Liver (tissue), 9 donors: Measurements from ENCODE around the gene LYVE1. TPM values are rescaled to one million over a fixed set of nuclear protein-coding genes. Genes with fewer than 3 reads are reported as not detected.

Experiments used
- DNase-seq: peaks from one replicate; pipeline ENCODE4 v3.0.0-alpha.2; 2017; ENCODE audit warnings: low spot score
- H3K27ac ChIP-seq, 2 donors: one replicate each; pipeline ENCODE4 v1.7.0; 2013; ENCODE audit warnings: inconsistent platforms in 2 of 2, low read length in 2 of 2, control low read depth in 1 of 2, low read depth in 1 of 2, mild to moderate bottlenecking in 1 of 2
- H3K27me3 ChIP-seq, 4 donors: one replicate each; pipeline versions ENCODE4 v1.6.1 to v1.7.0; 2013; ENCODE audit warnings: low read length in 3 of 4, inconsistent platforms in 1 of 4, mild to moderate bottlenecking in 1 of 4, moderate library complexity in 1 of 4; ENCODE audit not compliant: control insufficient read depth in 4 of 4, insufficient read depth in 4 of 4
- H3K36me3 ChIP-seq, 4 donors: one replicate each; pipeline versions ENCODE4 v1.6.1 to v1.7.0; 2013; ENCODE audit warnings: low read length in 3 of 4, mild to moderate bottlenecking in 3 of 4, low read depth in 1 of 4, moderate library complexity in 1 of 4; ENCODE audit not compliant: control insufficient read depth in 4 of 4, insufficient read depth in 3 of 4
- H3K4me1 ChIP-seq, 4 donors: one replicate each; pipeline versions ENCODE4 v1.6.1 to v1.7.0; 2013; ENCODE audit warnings: low read length in 3 of 4, mild to moderate bottlenecking in 3 of 4, moderate library complexity in 1 of 4; ENCODE audit not compliant: control insufficient read depth in 4 of 4, insufficient read depth in 4 of 4
- H3K4me3 ChIP-seq, 3 donors: one replicate each; pipeline versions ENCODE4 v1.6.1 to v1.7.0; 2013; ENCODE audit warnings: low read length in 3 of 3, control low read depth in 1 of 3, low read depth in 1 of 3, mild to moderate bottlenecking in 1 of 3
- H3K9ac ChIP-seq, 2 donors: one replicate each; pipeline ENCODE4 v1.7.0; 2013; ENCODE audit warnings: low read length in 2 of 2, mild to moderate bottlenecking in 2 of 2, moderate library complexity in 2 of 2, control low read depth in 1 of 2, low read depth in 1 of 2
- H3K9me3 ChIP-seq, 4 donors: one replicate each; pipeline versions ENCODE4 v1.6.1 to v1.7.0; 2013; ENCODE audit warnings: low read length in 3 of 4; ENCODE audit not compliant: control insufficient read depth in 4 of 4
- ATF3 ChIP-seq: IDR thresholded peaks from 2 replicates; pipeline ENCODE4 v1.6.1; 2016; ENCODE audit warnings: antibody characterized with exemption
- CTCF ChIP-seq: fragments of 150-350 bp; IDR thresholded peaks from 2 replicates; pipeline ENCODE4 v1.5.1; 2017; ENCODE audit warnings: improper control_type of control experiment, low read depth, low read length; ENCODE audit not compliant: missing input control
- EGR1 ChIP-seq, 2 donors: IDR thresholded peaks; 2 replicates each; pipeline ENCODE4 v1.6.1; 2016 to 2018; ENCODE audit warnings: antibody characterized with exemption in 2 of 2, low read depth in 2 of 2
- FOXA1 ChIP-seq: IDR thresholded peaks from 2 replicates; pipeline ENCODE4 v1.6.1; 2016; ENCODE audit warnings: antibody characterized with exemption
- GABPA ChIP-seq, 2 donors: IDR thresholded peaks in 1 of 2; conservative IDR thresholded peaks in 1 of 2; 2 replicates each; pipeline ENCODE4 v1.6.1; 2016; ENCODE audit warnings: antibody characterized with exemption in 2 of 2, mild to moderate bottlenecking in 1 of 2, moderate library complexity in 1 of 2
- HNF4A ChIP-seq, 2 donors: conservative IDR thresholded peaks; 2 replicates each; pipeline ENCODE4 v1.6.1; 2016; ENCODE audit warnings: antibody characterized with exemption in 2 of 2, mild to moderate bottlenecking in 2 of 2
- HNF4G ChIP-seq: IDR thresholded peaks from 2 replicates; pipeline ENCODE4 v1.6.1; 2016; ENCODE audit warnings: antibody characterized with exemption
- JUND ChIP-seq, 2 donors: IDR thresholded peaks; 2 replicates each; pipeline ENCODE4 v1.6.1; 2016; ENCODE audit warnings: antibody characterized with exemption in 2 of 2
- MAX ChIP-seq: IDR thresholded peaks from 2 replicates; pipeline ENCODE4 v1.6.1; 2016; ENCODE audit warnings: antibody characterized with exemption
- NR2F2 ChIP-seq: IDR thresholded peaks from 2 replicates; pipeline ENCODE4 v1.6.1; 2016; ENCODE audit warnings: antibody characterized with exemption
- RAD21 ChIP-seq, 2 donors: IDR thresholded peaks; 2 replicates each; pipeline ENCODE4 v1.6.1; 2016; ENCODE audit warnings: antibody characterized with exemption in 2 of 2, mild to moderate bottlenecking in 2 of 2
- REST ChIP-seq: IDR thresholded peaks from 2 replicates; pipeline ENCODE4 v1.6.1; 2016; ENCODE audit warnings: antibody characterized with exemption, mild to moderate bottlenecking
- RXRA ChIP-seq, 2 donors: IDR thresholded peaks; 2 replicates each; pipeline ENCODE4 v1.6.1; 2017 to 2018; ENCODE audit warnings: antibody characterized with exemption in 2 of 2, mild to moderate bottlenecking in 1 of 2
- SP1 ChIP-seq: IDR thresholded peaks from 2 replicates; pipeline ENCODE4 v1.6.1; 2018; ENCODE audit warnings: antibody characterized with exemption, mild to moderate bottlenecking
- TAF1 ChIP-seq: conservative IDR thresholded peaks from 2 replicates; pipeline ENCODE4 v1.6.1; 2016; ENCODE audit warnings: antibody characterized with exemption, mild to moderate bottlenecking
- YY1 ChIP-seq: IDR thresholded peaks from 2 replicates; pipeline ENCODE4 v1.6.1; 2016; ENCODE audit warnings: antibody characterized with exemption, mild to moderate bottlenecking
- ZBTB33 ChIP-seq: IDR thresholded peaks from 2 replicates; pipeline ENCODE4 v1.6.1; 2016; ENCODE audit warnings: antibody characterized with exemption
- WGBS: extraction: QIAGEN DNeasy Blood & Tissue Kit; methylation state at CpG from one replicate; pipeline ENCODE4 v1.1.7; 2013; 5-methylcytosine and 5-hydroxymethylcytosine counted together
- polyA plus RNA-seq, 2 donors: library from polyadenylated mRNA; stranded (reverse) in 1 of 2; unstranded in 1 of 2; fragments of 200-250 nt in 1 of 2; fragments of >200 nt in 1 of 2; fragmentation: Nextera tagmentation in 1 of 2; extraction: Ambion mirVana in 1 of 2; gene quantifications; one replicate each; pipeline versions ENCODE4 v1.2.1 to v1.2.3, GENCODE V29; 2013 to 2015
- total RNA-seq, 2 donors: library from RNA; depleted of rRNA; stranded (reverse); fragments of >200 nt; gene quantifications; one replicate each; pipeline ENCODE4 v1.2.3, GENCODE V29; 2014
- donor health status: healthy.
- donor health status: healthy.
- donor health status: healthy.
- donor health status: healthy.
- donor health status: healthy.

LYVE1 gene
- total and polyA plus RNA-seq, 4 donors = 11.3 to 46.7 (median 28.3) TPM

GRCh38 chr11:10602945-10603344 is 34.5 kb upstream of the LYVE1 start:
- TF ChIP-seq FOXA1 (no peak), JUND (IDR thresholded peaks at IDR 0.05) (no peak), RXRA (IDR thresholded peaks at IDR 0.05) (no peak), ZBTB33 (no peak), EGR1 (IDR thresholded peaks at IDR 0.05; ENCODE audit: low read depth in 2 of 2) (no peak), HNF4A (conservative IDR thresholded peaks at IDR 0.05) (no peak), RAD21 (IDR thresholded peaks at IDR 0.05) (no peak), ATF3 (no peak), SP1 (no peak), CTCF (no peak), REST (no peak), YY1 (no peak), MAX (no peak), TAF1 (no peak), NR2F2 (no peak), HNF4G (no peak)
- no peak for DNase-seq
- Histone ChIP-seq H3K9ac (no peak overlapping the region), H3K36me3 (no peaks in the 10 kb centered on the region), H3K9me3 (no peaks in the 10 kb centered on the region), H3K27ac (no peak overlapping the region), H3K4me3 (no peak overlapping the region), H3K27me3 (no peaks in the 10 kb centered on the region), H3K4me1 (peaks cover 0 to 4% (median 1%) of the 10 kb centered on the region in 4 donors)
- WGBS = 98% methylated on average over 12 of the region's 12 CpGs

GRCh38 chr11:10602366-10602765 is 33.9 kb upstream of the LYVE1 start:
- Histone ChIP-seq H3K9me3 (no peaks in the 10 kb centered on the region), H3K9ac (no peak overlapping the region), H3K36me3 (no peaks in the 10 kb centered on the region), H3K4me1 (peaks cover 0 to 4% (median 1%) of the 10 kb centered on the region in 4 donors), H3K27me3 (no peaks in the 10 kb centered on the region), H3K27ac (no peak overlapping the region), H3K4me3 (no peak overlapping the region)
- DNase-seq = no peak
- no peak for TF ChIP-seq ZBTB33
- no peak for TF ChIP-seq MAX
- TF ChIP-seq JUND (IDR thresholded peaks at IDR 0.05) = no peak
- TF ChIP-seq REST = no peak
- TF ChIP-seq RAD21 (IDR thresholded peaks at IDR 0.05) = no peak
- no peak for TF ChIP-seq HNF4A (conservative IDR thresholded peaks at IDR 0.05)
- no peak for TF ChIP-seq TAF1
- TF ChIP-seq YY1 = no peak
- TF ChIP-seq SP1 = no peak
- TF ChIP-seq EGR1 (IDR thresholded peaks at IDR 0.05; ENCODE audit: low read depth in 2 of 2) = no peak
- TF ChIP-seq RXRA (IDR thresholded peaks at IDR 0.05) = no peak
- TF ChIP-seq FOXA1 = no peak
- no peak for TF ChIP-seq HNF4G
- TF ChIP-seq GABPA (IDR thresholded peaks at IDR 0.05 in 1 of 2, conservative IDR thresholded peaks at IDR 0.05 in 1 of 2) = no peak
- TF ChIP-seq NR2F2 = no peak
- 94% methylated on average over 7 of the region's 7 CpGs for WGBS
